PC-9 (cell line): ENCODE results near the gene GRIP1. TPM values are rescaled to one million over a fixed set of nuclear protein-coding genes. Genes with fewer than 3 reads are reported as not detected.
A peak's percentile ranks its signal among the peaks of the same experiment; 100 is the strongest.

Experiments used
- BruUV-seq: library from RNA; stranded (reverse); fragments of 400-500 nt; replicated peaks from 2 replicates; lab custom pipeline; 2021; lab: Mats Ljungman, UMichigan
- CTCF ChIA-PET: fragments of 300-600 bp; sonication (Branson Sonifier 250); formaldehyde crosslinking; loops from one replicate; lab custom pipeline; 2022; ENCODE audit warnings: antibody characterized with exemption; lab: Charles Lee
- POLR2A ChIA-PET: fragments of 300-600 bp; sonication (Branson Sonifier 250); formaldehyde crosslinking; loops from one replicate; lab custom pipeline; 2022; ENCODE audit warnings: antibody characterized with exemption; ENCODE audit not compliant: unreplicated experiment; lab: Charles Lee
- DNase-seq, 2 experiments: peaks; one replicate each; pipeline versions ENCODE4 v3.0.0 to v3.0.0-alpha.2; 2015 to 2022; ENCODE audit warnings: mixed read lengths in 1 of 2
- H2AFZ ChIP-seq: fragments of 200-600 bp; sonication (generic); 2 replicates; pipeline ENCODE4 v1.8.1; 2017; ENCODE audit warnings: antibody characterized with exemption
- H3F3A ChIP-seq: fragments of 200-600 bp; sonication (generic); 2 replicates; pipeline ENCODE4 v1.8.1; 2017; ENCODE audit warnings: antibody characterized with exemption, mild to moderate bottlenecking, low read depth; ENCODE audit not compliant: insufficient read depth
- H3K27ac ChIP-seq: fragments of 200-600 bp; sonication (generic); 2 replicates; pipeline ENCODE4 v1.6.1; 2016; ENCODE audit warnings: mixed run types
- H3K27me3 ChIP-seq: fragments of 200-600 bp; sonication (generic); 2 replicates; pipeline ENCODE4 v1.6.1; 2016; ENCODE audit warnings: low read depth, mixed run types; ENCODE audit not compliant: insufficient read depth
- H3K36me3 ChIP-seq: fragments of 200-600 bp; sonication (generic); 2 replicates; pipeline ENCODE4 v1.6.1; 2016; ENCODE audit warnings: low read depth, mixed run types
- H3K4me1 ChIP-seq: fragments of 200-600 bp; sonication (generic); replicated peaks from 2 replicates; pipeline ENCODE4 v1.6.1; 2016; ENCODE audit warnings: mixed run types; ENCODE audit not compliant: insufficient read depth
- H3K4me2 ChIP-seq: fragments of 200-600 bp; sonication (generic); 2 replicates; pipeline ENCODE4 v1.6.1; 2017; ENCODE audit warnings: mixed run types
- H3K4me3 ChIP-seq: fragments of 200-600 bp; sonication (generic); 2 replicates; pipeline ENCODE4 v1.6.1; 2016; ENCODE audit warnings: mixed run types
- H3K79me2 ChIP-seq: fragments of 200-600 bp; sonication (generic); 2 replicates; pipeline ENCODE4 v1.6.1; 2017; ENCODE audit warnings: low read depth, mixed run types
- H3K9me2 ChIP-seq: fragments of 200-600 bp; sonication (generic); 2 replicates; pipeline ENCODE4 v1.8.1; 2017; ENCODE audit warnings: mild to moderate bottlenecking; ENCODE audit not compliant: insufficient read depth
- H3K9me3 ChIP-seq: fragments of 200-600 bp; sonication (generic); 2 replicates; pipeline ENCODE4 v1.8.1; 2016; ENCODE audit warnings: low read depth; ENCODE audit not compliant: insufficient read depth
- H4K20me1 ChIP-seq: fragments of 200-600 bp; sonication (generic); 2 replicates; pipeline ENCODE4 v1.8.1; 2017; ENCODE audit not compliant: insufficient read depth
- EZH2 ChIP-seq: fragments of 200-600 bp; sonication (generic); IDR thresholded peaks from 2 replicates; pipeline ENCODE4 v1.8.0; 2017; ENCODE audit warnings: antibody characterized with exemption, low read depth
- intact Hi-C: fragments of 100-400 bp; cut with micrococcal nuclease; formaldehyde crosslinking; loops from one replicate; pipeline ENCODE4 v1.10.0; 2022; ENCODE audit not compliant: unreplicated experiment
- total RNA-seq: library from RNA; stranded (reverse); gene quantifications from 2 replicates; pipeline ENCODE4 v1.2.3, GENCODE V29; 2021
- TF ChIP-seq, protein P1 (sequence below): fragments of 200-600 bp; sonication (generic); conservative IDR thresholded peaks from 2 replicates; pipeline ENCODE4 v1.6.1; 2017; ENCODE audit warnings: mixed run types, antibody characterized with exemption, mild to moderate bottlenecking, moderate library complexity

The GRIP1 gene
- total RNA-seq, 1 experiment from 2014 or later, result 16.0 TPM

DNA sequence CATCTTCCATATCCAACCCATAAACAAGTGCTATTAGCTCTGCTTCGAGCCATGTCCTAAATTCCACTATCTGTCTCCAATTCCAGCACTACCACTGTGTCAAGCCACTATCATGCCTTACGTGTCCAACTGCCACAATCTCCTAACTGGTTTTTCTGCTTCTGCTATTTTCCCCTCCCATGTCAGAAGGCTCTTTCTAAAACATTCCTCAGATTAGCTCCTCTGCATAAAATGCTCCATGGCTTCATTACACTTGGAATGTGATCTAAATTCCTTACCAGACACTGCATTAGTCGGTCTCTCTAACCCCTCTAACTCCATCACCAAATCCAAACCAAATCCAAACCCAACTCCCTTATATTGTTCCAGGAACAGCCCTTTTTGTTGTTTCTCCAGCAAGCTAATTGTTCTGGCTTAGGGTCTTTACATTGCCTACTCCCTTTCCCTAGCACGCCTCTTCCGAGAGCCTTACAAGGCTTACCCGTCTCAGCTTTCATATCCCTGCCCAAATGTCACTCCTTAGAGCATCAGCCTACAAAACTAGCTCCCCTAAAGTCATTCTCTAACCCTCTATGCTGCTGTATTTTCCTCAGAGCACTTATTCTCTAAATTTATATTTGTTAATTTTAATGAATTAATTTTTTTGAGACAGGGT is 236.8 kb downstream of the GRIP1 start:
- no peaks in the 10 kb centered on the region for H4K20me1 ChIP-seq
- TF ChIP-seq, protein P1, sequence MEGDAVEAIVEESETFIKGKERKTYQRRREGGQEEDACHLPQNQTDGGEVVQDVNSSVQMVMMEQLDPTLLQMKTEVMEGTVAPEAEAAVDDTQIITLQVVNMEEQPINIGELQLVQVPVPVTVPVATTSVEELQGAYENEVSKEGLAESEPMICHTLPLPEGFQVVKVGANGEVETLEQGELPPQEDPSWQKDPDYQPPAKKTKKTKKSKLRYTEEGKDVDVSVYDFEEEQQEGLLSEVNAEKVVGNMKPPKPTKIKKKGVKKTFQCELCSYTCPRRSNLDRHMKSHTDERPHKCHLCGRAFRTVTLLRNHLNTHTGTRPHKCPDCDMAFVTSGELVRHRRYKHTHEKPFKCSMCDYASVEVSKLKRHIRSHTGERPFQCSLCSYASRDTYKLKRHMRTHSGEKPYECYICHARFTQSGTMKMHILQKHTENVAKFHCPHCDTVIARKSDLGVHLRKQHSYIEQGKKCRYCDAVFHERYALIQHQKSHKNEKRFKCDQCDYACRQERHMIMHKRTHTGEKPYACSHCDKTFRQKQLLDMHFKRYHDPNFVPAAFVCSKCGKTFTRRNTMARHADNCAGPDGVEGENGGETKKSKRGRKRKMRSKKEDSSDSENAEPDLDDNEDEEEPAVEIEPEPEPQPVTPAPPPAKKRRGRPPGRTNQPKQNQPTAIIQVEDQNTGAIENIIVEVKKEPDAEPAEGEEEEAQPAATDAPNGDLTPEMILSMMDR, result no peak
- no peak for TF ChIP-seq EZH2
- no peaks in the 10 kb centered on the region for H3K36me3 ChIP-seq
- H3K4me1 ChIP-seq, result 0 out of 2 replicates have a peak, but pooled peaks cover 4% of the 10 kb centered on the region
- no peaks in the 10 kb centered on the region for H3K79me2 ChIP-seq
- H3F3A ChIP-seq, result no peaks in the 10 kb centered on the region
- ChIA-PET CTCF (no interaction called here), POLR2A (interaction anchor here (0.6 to 0.7 kb wide), 2 partner anchors 27 to 310 kb away, joined by 5 to 10 read pairs; no protein-coding TSS in a partner anchor)
- intact Hi-C loops, result no loop called here
- peak in 1 of 2 experiments; percentile 0 for DNase-seq
- H3K9me2 ChIP-seq, result no peaks in the 10 kb centered on the region
- no peak overlapping the region for H3K4me2 ChIP-seq
- H3K27ac ChIP-seq, result no peak overlapping the region
- no peaks in the 10 kb centered on the region for H3K27me3 ChIP-seq
- H3K9me3 ChIP-seq, result no peaks in the 10 kb centered on the region
- H2AFZ ChIP-seq, result no peak overlapping the region
- BruUV-seq, result no TSS peak
- H3K4me3 ChIP-seq, result no peak overlapping the region

- Histone ChIP-seq H3K27me3 (no peaks in the 10 kb centered on the region), H3K4me3 (no peak overlapping the region), H4K20me1 (no peaks in the 10 kb centered on the region), H3F3A (no peaks in the 10 kb centered on the region), H3K4me2 (no peak overlapping the region), H3K9me2 (no peaks in the 10 kb centered on the region), H3K4me1 (0 out of 2 replicates have a peak, but pooled peaks cover 4% of the 10 kb centered on the region), H3K27ac (no peak overlapping the region), H3K36me3 (no peaks in the 10 kb centered on the region), H3K9me3 (no peaks in the 10 kb centered on the region), H2AFZ (no peak overlapping the region), H3K79me2 (no peaks in the 10 kb centered on the region)
- intact Hi-C loops, result no loop called here
- no TSS peak for BruUV-seq
- peak; percentile 26 to 38 for DNase-seq
- TF ChIP-seq, protein P1, result no peak
- no peak for TF ChIP-seq EZH2
- POLR2A ChIA-PET, result interaction anchor here (0.6 kb wide), 1 partner anchor 90 kb away, joined by 11 read pairs; no protein-coding TSS in a partner anchor
- CTCF ChIA-PET, result no interaction called here
Measured at GRCh38 chr12:66438601-66439000, 240.3 kb downstream of the GRIP1 start.

- no peaks in the 10 kb centered on the region for H4K20me1 ChIP-seq
- H3K4me1 ChIP-seq, result no peaks in the 10 kb centered on the region
- H3K36me3 ChIP-seq, result no peaks in the 10 kb centered on the region
- no peaks in the 10 kb centered on the region for H3K9me3 ChIP-seq
- BruUV-seq, result no TSS peak
- no peak overlapping the region for H3K4me3 ChIP-seq
- no peak for DNase-seq
- no peaks in the 10 kb centered on the region for H3K9me2 ChIP-seq
- ChIA-PET CTCF (no interaction called here), POLR2A (no interaction called here)
- no peak for TF ChIP-seq EZH2
- TF ChIP-seq, protein P1, result no peak
- H3F3A ChIP-seq, result no peaks in the 10 kb centered on the region
- no peak overlapping the region for H3K27ac ChIP-seq
- no peak overlapping the region for H3K4me2 ChIP-seq
- no peak overlapping the region for H2AFZ ChIP-seq
- intact Hi-C loops, result no loop called here
- H3K79me2 ChIP-seq, result no peaks in the 10 kb centered on the region
- no peaks in the 10 kb centered on the region for H3K27me3 ChIP-seq
Measured at GRCh38 chr12:66430106-66430505, 248.8 kb downstream of the GRIP1 start.
